Testis (tissue), 2 donors: ENCODE results near the gene C6orf120.

Experiments used
- CTCF ChIP-seq, 3 experiments: fragments of 450-650 bp in 2 of 3; fragments of 200-600 bp in 1 of 3; sonication (generic) in 1 of 3; IDR thresholded peaks; one replicate each; pipeline ENCODE4 v1.5.1; 2016 to 2019; ENCODE audit warnings: antibody characterized with exemption in 3 of 3, mild to moderate bottlenecking in 2 of 3, moderate library complexity in 1 of 3
- POLR2A ChIP-seq: fragments of 450-650 bp; IDR thresholded peaks from one replicate; pipeline ENCODE4 v1.6.1; 2017; ENCODE audit warnings: antibody characterized with exemption, mild to moderate bottlenecking, moderate library complexity

- no peak for TF ChIP-seq CTCF (IDR thresholded peaks at IDR 0.05)
- TF ChIP-seq POLR2A: no peak
Measured at GRCh38 chr6:169738976-169739529, 37.1 kb downstream of the C6orf120 start.
